ENCODE data around the gene DGKB. TPM values are rescaled to one million over a fixed set of nuclear protein-coding genes. Genes with fewer than 3 reads are reported as not detected.

The DGKB gene
- total and polyA plus RNA-seq, 9 donors: under 0.01 to 1.3 (median 0.28) TPM; not detected in 2

DNA sequence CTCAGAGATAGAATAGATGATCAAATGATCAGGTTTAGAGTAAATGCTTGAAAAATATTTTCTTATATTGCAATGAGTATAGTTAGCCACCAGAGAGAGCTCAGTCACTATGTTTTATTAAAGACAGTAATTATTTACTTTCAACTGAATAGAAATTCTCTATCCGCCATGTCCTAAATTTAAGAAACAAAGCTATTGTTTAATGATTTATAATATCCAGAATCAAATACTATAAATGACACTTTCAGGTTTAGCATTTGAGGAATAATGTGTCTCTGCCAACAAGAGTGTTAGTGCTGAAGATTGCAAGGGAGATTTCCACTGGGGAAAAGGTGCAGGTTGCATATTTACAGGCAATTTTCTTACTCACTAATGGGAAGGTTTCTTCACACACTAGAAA lies 184.7 kb downstream of the DGKB start:
- H3K9me3 ChIP-seq: no peaks in the 10 kb centered on the region
- no peaks in the 10 kb centered on the region for H3K4me1 ChIP-seq (ENCODE audit: insufficient read depth)
- no peaks in the 10 kb centered on the region for H3K27me3 ChIP-seq
- WGBS, 3 donors: 5 to 13% (median 13%) methylated on average over 1 of the region's 1 CpG
- TF ChIP-seq, protein P1, sequence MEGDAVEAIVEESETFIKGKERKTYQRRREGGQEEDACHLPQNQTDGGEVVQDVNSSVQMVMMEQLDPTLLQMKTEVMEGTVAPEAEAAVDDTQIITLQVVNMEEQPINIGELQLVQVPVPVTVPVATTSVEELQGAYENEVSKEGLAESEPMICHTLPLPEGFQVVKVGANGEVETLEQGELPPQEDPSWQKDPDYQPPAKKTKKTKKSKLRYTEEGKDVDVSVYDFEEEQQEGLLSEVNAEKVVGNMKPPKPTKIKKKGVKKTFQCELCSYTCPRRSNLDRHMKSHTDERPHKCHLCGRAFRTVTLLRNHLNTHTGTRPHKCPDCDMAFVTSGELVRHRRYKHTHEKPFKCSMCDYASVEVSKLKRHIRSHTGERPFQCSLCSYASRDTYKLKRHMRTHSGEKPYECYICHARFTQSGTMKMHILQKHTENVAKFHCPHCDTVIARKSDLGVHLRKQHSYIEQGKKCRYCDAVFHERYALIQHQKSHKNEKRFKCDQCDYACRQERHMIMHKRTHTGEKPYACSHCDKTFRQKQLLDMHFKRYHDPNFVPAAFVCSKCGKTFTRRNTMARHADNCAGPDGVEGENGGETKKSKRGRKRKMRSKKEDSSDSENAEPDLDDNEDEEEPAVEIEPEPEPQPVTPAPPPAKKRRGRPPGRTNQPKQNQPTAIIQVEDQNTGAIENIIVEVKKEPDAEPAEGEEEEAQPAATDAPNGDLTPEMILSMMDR (IDR thresholded peaks at IDR 0.05): no peak
- H3K36me3 ChIP-seq: no peaks in the 10 kb centered on the region
- H3K4me3 ChIP-seq: no peak overlapping the region
- DNase-seq: no peak
- intact Hi-C loops (cut with DNase I): loop anchor here in 1 of 4 donors (10.0 kb wide), 1 partner anchor 297 kb away; no protein-coding TSS in a partner anchor
- no peak overlapping the region for H3K27ac ChIP-seq

DNA sequence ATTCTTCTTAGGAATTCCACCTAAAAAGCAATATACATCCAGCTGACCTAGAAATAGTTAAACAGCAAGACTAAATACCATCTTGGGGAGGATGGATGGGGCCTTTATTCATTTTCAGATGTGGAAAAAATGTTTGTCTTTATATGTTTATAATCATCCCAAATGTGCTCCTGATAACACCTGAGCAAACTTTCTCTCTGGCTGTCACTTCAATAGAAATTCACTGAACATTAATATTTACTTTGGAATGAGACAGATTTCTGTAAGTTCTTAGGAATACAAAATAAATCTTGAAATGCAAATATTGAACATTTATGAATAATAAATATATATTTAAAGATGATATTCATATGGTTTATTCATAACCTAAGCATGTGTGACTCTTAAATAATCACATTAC lies 185.4 kb downstream of the DGKB start:
- no peak overlapping the region for H3K4me3 ChIP-seq
- no peaks in the 10 kb centered on the region for H3K9me3 ChIP-seq
- no peak for DNase-seq
- TF ChIP-seq EP300 (IDR thresholded peaks at IDR 0.05): no peak
- TF ChIP-seq, protein P1 (IDR thresholded peaks at IDR 0.05): no peak
- no peak for TF ChIP-seq POLR2A (IDR thresholded peaks at IDR 0.05)
- no peaks in the 10 kb centered on the region for H3K36me3 ChIP-seq
- intact Hi-C loops (cut with DNase I): loop anchor here in 1 of 4 donors (10.0 kb wide), 1 partner anchor 298 kb away; no protein-coding TSS in a partner anchor
- no peaks in the 10 kb centered on the region for H3K4me1 ChIP-seq (ENCODE audit: insufficient read depth)
- no peaks in the 10 kb centered on the region for H3K27me3 ChIP-seq
- H3K27ac ChIP-seq: no peak overlapping the region

DNA sequence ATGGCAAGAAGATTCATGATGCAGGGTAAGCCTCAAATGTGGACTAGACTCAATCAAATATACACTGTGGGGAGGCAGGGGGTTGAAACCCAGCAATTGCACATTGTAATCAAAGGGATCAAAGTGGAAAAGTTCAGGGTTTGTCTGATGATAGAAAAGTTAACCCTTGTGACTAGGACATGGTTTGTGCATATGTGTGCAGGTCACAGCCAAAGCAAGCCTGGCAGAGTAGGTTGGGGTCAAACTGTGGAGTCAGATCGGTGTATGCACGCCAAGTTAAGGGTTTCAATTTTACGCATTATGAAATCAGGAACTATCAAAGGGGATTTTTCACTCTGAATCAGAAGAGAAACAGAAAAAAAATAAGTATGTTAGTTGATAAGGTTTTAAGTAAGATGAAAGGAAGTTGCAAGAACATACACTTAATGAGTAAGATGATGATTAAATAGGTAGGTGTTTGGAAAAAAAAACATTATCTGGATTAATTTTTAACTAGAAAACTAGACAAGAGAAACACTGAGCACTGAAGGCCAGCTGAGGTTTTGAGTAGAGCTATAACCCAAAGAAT lies 188.3 kb downstream of the DGKB start:
- Histone ChIP-seq H3K9me3 (no peaks in the 10 kb centered on the region), H3K27ac (no peak overlapping the region), H3K4me1 (ENCODE audit: insufficient read depth) (no peaks in the 10 kb centered on the region), H3K27me3 (no peaks in the 10 kb centered on the region), H3K36me3 (no peaks in the 10 kb centered on the region), H3K4me3 (no peak overlapping the region)
- DNase-seq: no peak
- 83 to 88% (median 87%) methylated on average over 3 of the region's 3 CpGs for WGBS, 3 donors
- TF ChIP-seq EP300 (IDR thresholded peaks at IDR 0.05) (no peak), POLR2A (IDR thresholded peaks at IDR 0.05) (no peak)
- TF ChIP-seq, protein P1 (IDR thresholded peaks at IDR 0.05): no peak
- intact Hi-C loops (cut with DNase I): loop anchor here in 1 of 4 donors (10.0 kb wide), 1 partner anchor 301 kb away; no protein-coding TSS in a partner anchor

DNA sequence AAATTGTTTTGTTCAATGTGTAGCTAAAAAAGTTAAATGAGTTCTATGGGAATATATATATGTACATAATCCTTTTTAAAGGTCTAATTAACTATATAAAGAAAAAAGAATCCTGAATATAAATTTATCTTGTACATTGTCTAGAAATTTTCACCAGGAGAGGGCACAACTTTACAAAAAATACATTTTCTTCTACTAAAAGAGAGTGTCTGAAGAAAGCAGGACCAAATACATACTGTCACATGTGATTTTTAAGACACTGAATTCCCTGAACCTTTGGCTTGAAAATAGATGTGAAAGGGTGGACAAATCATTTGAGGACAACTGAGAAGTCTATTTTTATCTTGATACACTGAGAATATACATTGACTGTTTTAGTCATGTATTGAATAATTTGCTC lies 204.3 kb downstream of the DGKB start:
- TF ChIP-seq POLR2A (IDR thresholded peaks at IDR 0.05): no peak
- TF ChIP-seq, protein P1 (IDR thresholded peaks at IDR 0.05): no peak
- no peak for TF ChIP-seq EP300 (IDR thresholded peaks at IDR 0.05)
- no peak for DNase-seq
- no peaks in the 10 kb centered on the region for H3K27me3 ChIP-seq
- no peak overlapping the region for H3K4me3 ChIP-seq
- H3K4me1 ChIP-seq (ENCODE audit: insufficient read depth): no peaks in the 10 kb centered on the region
- no peaks in the 10 kb centered on the region for H3K9me3 ChIP-seq
- H3K36me3 ChIP-seq: no peaks in the 10 kb centered on the region
- intact Hi-C loops (cut with DNase I): loop anchor here in 1 of 4 donors (10.0 kb wide), 1 partner anchor 1413 kb away; no protein-coding TSS in a partner anchor
- no peak overlapping the region for H3K27ac ChIP-seq

Measured in ovary (tissue), 9 donors.